Stimulated activated CD8-positive, alpha-beta memory T cell treated with anti-CD3 and anti-CD28 coated beads, Interleukin-12 subunit alpha, Interleukin-12 subunit beta, amount 100 ng/mL, for 1 hour (primary cell): Measurements from ENCODE around the gene CHRNB4.

Experiments used
- DNase-seq: peaks from one replicate; pipeline ENCODE4 v3.0.0-alpha.2; 2020; ENCODE audit warnings: low read depth

Gene CHRNB4

GRCh38 chr15:78633348-78633747, 7.7 kb downstream of the CHRNB4 start:
- DNase-seq: no peak

GRCh38 chr15:78630886-78631633, 9.9 kb downstream of the CHRNB4 start:
- DNase-seq: no peak

GRCh38 chr15:78629716-78630065, 11.3 kb downstream of the CHRNB4 start:
- no peak for DNase-seq

GRCh38 chr15:78629031-78629715, 11.8 kb downstream of the CHRNB4 start:
- DNase-seq: no peak

GRCh38 chr15:78628227-78628626, 12.8 kb downstream of the CHRNB4 start:
- DNase-seq: no peak

- DNase-seq: no peak
These were observed 13.7 kb downstream of the CHRNB4 start for GRCh38 chr15:78627348-78627747.

GRCh38 chr15:78626381-78626995, 14.5 kb downstream of the CHRNB4 start:
- no peak for DNase-seq

- DNase-seq: no peak
These were observed 15.3 kb downstream of the CHRNB4 start for GRCh38 chr15:78625606-78626280.

- DNase-seq: no peak
These were observed 16.1 kb downstream of the CHRNB4 start for GRCh38 chr15:78624651-78625590.

GRCh38 chr15:78623786-78624497, 17.1 kb downstream of the CHRNB4 start:
- DNase-seq: no peak

- DNase-seq: no peak
These were observed 19.1 kb downstream of the CHRNB4 start for GRCh38 chr15:78621810-78622402.

- no peak for DNase-seq
These were observed 20.2 kb downstream of the CHRNB4 start, which contains the start of gene CHRNA3 for GRCh38 chr15:78620527-78621421. Gene CHRNA3 (minus strand): TSS chr15:78620996. CDS start chr15:78620794, 202 bp downstream.

GRCh38 chr15:78620021-78620526, 20.9 kb downstream of the CHRNB4 start:
- DNase-seq: no peak

- no peak for DNase-seq
These were observed 21.7 kb downstream of the CHRNB4 start for GRCh38 chr15:78619022-78619950.

- peak; percentile 75 for DNase-seq
These were observed 22.5 kb downstream of the CHRNB4 start for GRCh38 chr15:78618490-78618934.

- no peak for DNase-seq
These were observed 22.9 kb downstream of the CHRNB4 start for GRCh38 chr15:78618064-78618463.

- DNase-seq: no peak
These were observed 23.5 kb downstream of the CHRNB4 start for GRCh38 chr15:78617516-78617915.

- no peak for DNase-seq
These were observed 23.9 kb downstream of the CHRNB4 start for GRCh38 chr15:78617076-78617475.
